UCSD-AML1 (cell line): ENCODE measurements around the gene NDRG4.

Experiments
- DNase-seq: peaks from one replicate; lab custom pipeline; 2025; ENCODE audit not compliant: unreplicated experiment; lab: John Stamatoyannopoulos, UW

NDRG4 gene

GRCh38 chr16:58537124-58537906, 37.4 kb downstream of the NDRG4 start:
- no peak for DNase-seq

- no peak for DNase-seq
Observed at GRCh38 chr16:58541711-58542110, 41.8 kb downstream of the NDRG4 start.

GRCh38 chr16:58542291-58542690, 42.3 kb downstream of the NDRG4 start:
- no peak for DNase-seq

- no peak for DNase-seq
Observed at GRCh38 chr16:58543685-58544084, 43.7 kb downstream of the NDRG4 start.

GRCh38 chr16:58548378-58548777, 48.4 kb downstream of the NDRG4 start:
- DNase-seq, result no peak

GRCh38 chr16:58551496-58551895, 51.6 kb downstream of the NDRG4 start:
- no peak for DNase-seq

- no peak for DNase-seq
Observed at GRCh38 chr16:58556678-58557077, 56.7 kb downstream of the NDRG4 start.
